Lower leg skin (tissue), 4 donors: Measurements from ENCODE around the gene ABCC1. TPM values are rescaled to one million over a fixed set of nuclear protein-coding genes. Genes with fewer than 3 reads are reported as not detected.

Experiments used
- DNase-seq, 2 donors: peaks; one replicate each; pipeline ENCODE4 v3.0.0-alpha.2; 2019; ENCODE audit warnings: low spot score in 2 of 2
- H3K4me3 ChIP-seq: fragments of 200-600 bp; sonication (generic); 2 replicates; pipeline ENCODE4 v1.5.1; 2017; ENCODE audit warnings: mild to moderate bottlenecking, low read depth; ENCODE audit not compliant: poor library complexity, severe bottlenecking
- CTCF ChIP-seq, 3 donors: fragments of 450-650 bp; IDR thresholded peaks; one replicate each; pipeline ENCODE4 v1.5.1; 2016; ENCODE audit warnings: antibody characterized with exemption in 3 of 3, mild to moderate bottlenecking in 3 of 3, moderate library complexity in 2 of 3
- POLR2A ChIP-seq, 2 donors: fragments of 450-650 bp; IDR thresholded peaks; one replicate each; pipeline ENCODE4 v1.6.1; 2016 to 2017; ENCODE audit warnings: antibody characterized with exemption in 2 of 2, mild to moderate bottlenecking in 1 of 2, moderate library complexity in 1 of 2
- WGBS, 2 donors: methylation state at CpG; one replicate each; pipeline ENCODE4 v1.1.5; 2018; 5-methylcytosine and 5-hydroxymethylcytosine counted together
- intact Hi-C: fragments of 100-400 bp; cut with DNase I; formaldehyde crosslinking; loops from one replicate; pipeline ENCODE4 v1.15.0; 2023; ENCODE audit warnings: low total_unique reads
- total RNA-seq, 4 donors: library from RNA; depleted of rRNA; stranded (reverse); fragments of >200 nt; gene quantifications; one replicate each; pipeline ENCODE4 v1.1.0, GENCODE V29; 2016

Gene ABCC1
- total RNA-seq, 4 donors from 2014 or later, result 16.4 to 25.3 (median 21.8) TPM

GRCh38 chr16:15973421-15973820, 24.0 kb downstream of the ABCC1 start:
- TF ChIP-seq CTCF (IDR thresholded peaks at IDR 0.05) (no peak), POLR2A (IDR thresholded peaks at IDR 0.05) (no peak)
- WGBS, 2 donors, result 83 to 87% methylated on average over 5 of the region's 5 CpGs
- intact Hi-C loops, result no loop called here
- no peak for DNase-seq
- H3K4me3 ChIP-seq, result no peak overlapping the region

- H3K4me3 ChIP-seq, result no peak overlapping the region
- intact Hi-C loops, result no loop called here
- DNase-seq, result no peak
- WGBS, 2 donors, result 75 to 80% methylated on average over 2 of the region's 2 CpGs
- TF ChIP-seq CTCF (IDR thresholded peaks at IDR 0.05) (no peak), POLR2A (IDR thresholded peaks at IDR 0.05) (no peak)
Measured at GRCh38 chr16:15974057-15974456, 24.6 kb downstream of the ABCC1 start.

GRCh38 chr16:15975172-15975571, 25.8 kb downstream of the ABCC1 start:
- no peak for TF ChIP-seq POLR2A (IDR thresholded peaks at IDR 0.05)
- TF ChIP-seq CTCF (IDR thresholded peaks at IDR 0.05), result no peak
- H3K4me3 ChIP-seq, result no peak overlapping the region
- no peak for DNase-seq
- intact Hi-C loops, result no loop called here
- whole genome bisulfite sequencing, 2 donors, result 80 to 87% methylated on average over 5 of the region's 5 CpGs

GRCh38 chr16:15976225-15976812, 26.9 kb downstream of the ABCC1 start:
- DNase-seq, result no peak
- H3K4me3 ChIP-seq, result no peak overlapping the region
- WGBS, 2 donors, result 61 to 68% methylated on average over 5 of the region's 5 CpGs
- intact Hi-C loops, result no loop called here
- TF ChIP-seq CTCF (IDR thresholded peaks at IDR 0.05), result no peak
- no peak for TF ChIP-seq POLR2A (IDR thresholded peaks at IDR 0.05)

GRCh38 chr16:15976929-15977637, 27.7 kb downstream of the ABCC1 start:
- 66 to 70% methylated on average over 7 of the region's 7 CpGs for WGBS, 2 donors
- TF ChIP-seq POLR2A (IDR thresholded peaks at IDR 0.05), result no peak
- no peak for TF ChIP-seq CTCF (IDR thresholded peaks at IDR 0.05)
- H3K4me3 ChIP-seq, result no peak overlapping the region
- intact Hi-C loops, result no loop called here
- peak in 1 of 2 donors; percentile 35 for DNase-seq
